HCT116 (cell line): ENCODE data around the gene IFT57.

Experiments used
- CEBPB ChIP-seq: IDR thresholded peaks from 2 replicates; pipeline ENCODE4 v1.6.1; 2012; ENCODE audit warnings: low read depth
- EZH2 ChIP-seq: fragments of 200-600 bp; sonication (generic); IDR thresholded peaks from 2 replicates; pipeline ENCODE4 v1.6.1; 2017; ENCODE audit warnings: antibody characterized with exemption, mixed run types
- POLR2AphosphoS5 ChIP-seq: IDR thresholded peaks from 2 replicates; pipeline ENCODE4 v1.6.1; 2011; ENCODE audit warnings: mild to moderate bottlenecking, low read depth, low read length, moderate library complexity
- TF ChIP-seq, protein P1 (sequence below), 3 experiments: fragments of 200-600 bp in 1 of 3; sonication (generic) in 1 of 3; IDR thresholded peaks in 2 of 3; conservative IDR thresholded peaks in 1 of 3; 2 replicates each; pipeline ENCODE4 v1.5.1; 2012 to 2017; ENCODE audit warnings: low read depth in 2 of 3, low read length in 2 of 3, antibody characterized with exemption in 1 of 3, borderline replicate concordance in 1 of 3, control low read depth in 1 of 3, mild to moderate bottlenecking in 1 of 3, mixed read lengths in 1 of 3, mixed run types in 1 of 3, moderate library complexity in 1 of 3; ENCODE audit not compliant: insufficient read depth in 1 of 3
- TF ChIP-seq, protein P2 (sequence below): IDR thresholded peaks from 2 replicates; pipeline ENCODE4 v1.6.1; 2011; ENCODE audit warnings: mild to moderate bottlenecking, low read length, moderate library complexity; ENCODE audit not compliant: insufficient replicate concordance; ENCODE audit errors: extremely low read depth
- TF ChIP-seq, protein P3 (sequence below): IDR thresholded peaks from 2 replicates; pipeline ENCODE4 v1.6.1; 2012

DNA sequence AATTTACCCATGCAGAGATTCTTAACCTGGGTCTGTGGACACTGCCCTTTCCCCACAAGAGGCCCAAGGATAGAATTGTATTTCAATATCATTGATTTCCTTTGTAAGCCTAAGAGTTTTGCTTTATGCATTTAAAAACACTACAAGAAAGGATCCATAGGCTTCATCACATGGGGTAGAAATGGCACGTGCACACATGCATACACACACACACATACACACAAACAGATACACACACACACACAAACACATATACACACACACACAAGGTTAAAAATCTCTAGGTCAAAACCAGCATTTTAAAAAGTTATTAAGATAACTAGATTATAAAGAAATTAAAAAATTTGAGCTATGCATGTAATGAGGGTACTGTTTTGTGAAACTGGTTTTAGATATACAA is 95.9 kb downstream of the IFT57 start:
- TF ChIP-seq, protein P1, sequence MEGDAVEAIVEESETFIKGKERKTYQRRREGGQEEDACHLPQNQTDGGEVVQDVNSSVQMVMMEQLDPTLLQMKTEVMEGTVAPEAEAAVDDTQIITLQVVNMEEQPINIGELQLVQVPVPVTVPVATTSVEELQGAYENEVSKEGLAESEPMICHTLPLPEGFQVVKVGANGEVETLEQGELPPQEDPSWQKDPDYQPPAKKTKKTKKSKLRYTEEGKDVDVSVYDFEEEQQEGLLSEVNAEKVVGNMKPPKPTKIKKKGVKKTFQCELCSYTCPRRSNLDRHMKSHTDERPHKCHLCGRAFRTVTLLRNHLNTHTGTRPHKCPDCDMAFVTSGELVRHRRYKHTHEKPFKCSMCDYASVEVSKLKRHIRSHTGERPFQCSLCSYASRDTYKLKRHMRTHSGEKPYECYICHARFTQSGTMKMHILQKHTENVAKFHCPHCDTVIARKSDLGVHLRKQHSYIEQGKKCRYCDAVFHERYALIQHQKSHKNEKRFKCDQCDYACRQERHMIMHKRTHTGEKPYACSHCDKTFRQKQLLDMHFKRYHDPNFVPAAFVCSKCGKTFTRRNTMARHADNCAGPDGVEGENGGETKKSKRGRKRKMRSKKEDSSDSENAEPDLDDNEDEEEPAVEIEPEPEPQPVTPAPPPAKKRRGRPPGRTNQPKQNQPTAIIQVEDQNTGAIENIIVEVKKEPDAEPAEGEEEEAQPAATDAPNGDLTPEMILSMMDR (IDR thresholded peaks at IDR 0.05 in 2 of 3, conservative IDR thresholded peaks at IDR 0.05 in 1 of 3; ENCODE audit: borderline replicate concordance in 1 of 3, insufficient read depth in 1 of 3, low read depth in 2 of 3, low read length in 2 of 3), result no peak
- TF ChIP-seq CEBPB, result no peak
- TF ChIP-seq POLR2AphosphoS5, result no peak
- TF ChIP-seq EZH2, result no peak
- TF ChIP-seq, protein P2, sequence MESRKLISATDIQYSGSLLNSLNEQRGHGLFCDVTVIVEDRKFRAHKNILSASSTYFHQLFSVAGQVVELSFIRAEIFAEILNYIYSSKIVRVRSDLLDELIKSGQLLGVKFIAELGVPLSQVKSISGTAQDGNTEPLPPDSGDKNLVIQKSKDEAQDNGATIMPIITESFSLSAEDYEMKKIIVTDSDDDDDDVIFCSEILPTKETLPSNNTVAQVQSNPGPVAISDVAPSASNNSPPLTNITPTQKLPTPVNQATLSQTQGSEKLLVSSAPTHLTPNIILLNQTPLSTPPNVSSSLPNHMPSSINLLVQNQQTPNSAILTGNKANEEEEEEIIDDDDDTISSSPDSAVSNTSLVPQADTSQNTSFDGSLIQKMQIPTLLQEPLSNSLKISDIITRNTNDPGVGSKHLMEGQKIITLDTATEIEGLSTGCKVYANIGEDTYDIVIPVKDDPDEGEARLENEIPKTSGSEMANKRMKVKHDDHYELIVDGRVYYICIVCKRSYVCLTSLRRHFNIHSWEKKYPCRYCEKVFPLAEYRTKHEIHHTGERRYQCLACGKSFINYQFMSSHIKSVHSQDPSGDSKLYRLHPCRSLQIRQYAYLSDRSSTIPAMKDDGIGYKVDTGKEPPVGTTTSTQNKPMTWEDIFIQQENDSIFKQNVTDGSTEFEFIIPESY, result no peak
- TF ChIP-seq, protein P3, sequence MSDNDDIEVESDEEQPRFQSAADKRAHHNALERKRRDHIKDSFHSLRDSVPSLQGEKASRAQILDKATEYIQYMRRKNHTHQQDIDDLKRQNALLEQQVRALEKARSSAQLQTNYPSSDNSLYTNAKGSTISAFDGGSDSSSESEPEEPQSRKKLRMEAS, result no peak
